ELR (cell line): Measurements from ENCODE around the gene KANSL3.
A peak's percentile ranks its signal among the peaks of the same experiment; 100 is the strongest.

Experiments used
- DNase-seq: peaks from one replicate; pipeline ENCODE4 v3.0.0-alpha.2; 2015; ENCODE audit warnings: low read depth

KANSL3 gene

GRCh38 chr2:96604104-96604503, 34.0 kb downstream of the KANSL3 start:
- peak; percentile 24 for DNase-seq

GRCh38 chr2:96602330-96602823, 35.7 kb downstream of the KANSL3 start:
- DNase-seq, result no peak

- no peak for DNase-seq
Observed at GRCh38 chr2:96601382-96602292, 36.5 kb downstream of the KANSL3 start.

- no peak for DNase-seq
Observed at GRCh38 chr2:96599941-96600340, 38.2 kb downstream of the KANSL3 start.

GRCh38 chr2:96596596-96596995, 41.5 kb downstream of the KANSL3 start:
- no peak for DNase-seq

- DNase-seq, result no peak
Observed at GRCh38 chr2:96594691-96595152, 43.4 kb downstream of the KANSL3 start.

GRCh38 chr2:96594282-96594681, 43.8 kb downstream of the KANSL3 start:
- DNase-seq, result no peak

- no peak for DNase-seq
Observed at GRCh38 chr2:96591494-96591893, 46.6 kb downstream of the KANSL3 start.

GRCh38 chr2:96591054-96591453, 47.1 kb downstream of the KANSL3 start:
- DNase-seq, result no peak

- DNase-seq, result no peak
Observed at GRCh38 chr2:96587843-96588242, 50.3 kb downstream of the KANSL3 start.

- peak; percentile 55 for DNase-seq
Observed at GRCh38 chr2:96584017-96584416, 54.1 kb downstream of the KANSL3 start.

- DNase-seq, result no peak
Observed at GRCh38 chr2:96580771-96581170, 57.3 kb downstream of the KANSL3 start.

- DNase-seq, result no peak
Observed at GRCh38 chr2:96579422-96579821, 58.7 kb downstream of the KANSL3 start.

- DNase-seq, result no peak
Observed at GRCh38 chr2:96578731-96579130, 59.4 kb downstream of the KANSL3 start.

- no peak for DNase-seq
Observed at GRCh38 chr2:96577501-96577900, 60.6 kb downstream of the KANSL3 start.

- no peak for DNase-seq
Observed at GRCh38 chr2:96575785-96576456, 62.2 kb downstream of the KANSL3 start.

GRCh38 chr2:96574364-96574763, 63.7 kb downstream of the KANSL3 start:
- peak; percentile 8 for DNase-seq

GRCh38 chr2:96568094-96568493, 70.0 kb downstream of the KANSL3 start:
- no peak for DNase-seq

- DNase-seq, result no peak
Observed at GRCh38 chr2:96565111-96565510, 73.0 kb downstream of the KANSL3 start.

- no peak for DNase-seq
Observed at GRCh38 chr2:96564563-96564962, 73.5 kb downstream of the KANSL3 start.

- no peak for DNase-seq
Observed at GRCh38 chr2:96564026-96564425, 74.1 kb downstream of the KANSL3 start.

GRCh38 chr2:96558485-96558884, 79.6 kb downstream of the KANSL3 start:
- DNase-seq, result no peak

- no peak for DNase-seq
Observed at GRCh38 chr2:96558061-96558460, 80.1 kb downstream of the KANSL3 start.
